LNCaP clone FGC (cell line): ENCODE measurements around the gene SSBP2.

Experiments
- DNase-seq: peaks from one replicate; pipeline ENCODE4 v3.0.0-alpha.2; 2011; ENCODE audit warnings: low read depth
- H3K4me3 ChIP-seq: 2 replicates; pipeline ENCODE4 v1.5.1; 2011; ENCODE audit warnings: mild to moderate bottlenecking, low read depth, low read length, control low read depth
- CTCF ChIP-seq: IDR thresholded peaks from 2 replicates; pipeline ENCODE4 v1.5.1; 2012; ENCODE audit warnings: mild to moderate bottlenecking; ENCODE audit not compliant: control insufficient read depth, insufficient read depth; ENCODE audit errors: extremely low read depth

SSBP2 gene

GRCh38 chr5:81779125-81779915 is 28.4 kb upstream of the SSBP2 start:
- TF ChIP-seq CTCF = no peak
- DNase-seq = peak; percentile 32
- peak overlapping the region; percentile 11 for H3K4me3 ChIP-seq

- TF ChIP-seq CTCF = no peak
- peak overlapping the region; percentile 11; the same call in 1 of the 2 replicates for H3K4me3 ChIP-seq
- no peak for DNase-seq
These were observed 27.7 kb upstream of the SSBP2 start for GRCh38 chr5:81778642-81779041.

GRCh38 chr5:81776258-81776657 is 25.4 kb upstream of the SSBP2 start:
- TF ChIP-seq CTCF = no peak
- H3K4me3 ChIP-seq = no peak overlapping the region
- DNase-seq = no peak

GRCh38 chr5:81774374-81774773 is 23.5 kb upstream of the SSBP2 start:
- no peak overlapping the region for H3K4me3 ChIP-seq
- no peak for TF ChIP-seq CTCF
- no peak for DNase-seq

GRCh38 chr5:81773574-81773973 is 22.7 kb upstream of the SSBP2 start:
- DNase-seq = no peak
- no peak for TF ChIP-seq CTCF
- no peak overlapping the region for H3K4me3 ChIP-seq

GRCh38 chr5:81773161-81773560 is 22.3 kb upstream of the SSBP2 start:
- H3K4me3 ChIP-seq = no peak overlapping the region
- no peak for TF ChIP-seq CTCF
- DNase-seq = no peak

- TF ChIP-seq CTCF = no peak
- H3K4me3 ChIP-seq = no peak overlapping the region
- no peak for DNase-seq
These were observed 21.6 kb upstream of the SSBP2 start for GRCh38 chr5:81772488-81772887.
